Astrocyte (in vitro differentiated cells and primary cell): ENCODE measurements around the gene ZBTB46. TPM values are rescaled to one million over a fixed set of nuclear protein-coding genes. Genes with fewer than 3 reads are reported as not detected.

Source experiments
- DNase-seq: peaks from one replicate; pipeline ENCODE4 v3.0.0-alpha.2; 2010; ENCODE audit warnings: low read depth
- FAIRE-seq: peaks from 2 replicates; lab custom pipeline; 2011; peaks lifted over from hg19 to GRCh38; lab: Jason Lieb, UNC
- H2AFZ ChIP-seq: 2 replicates; pipeline ENCODE4 v1.6.0; 2012; ENCODE audit warnings: low read depth, low read length, inconsistent platforms
- H3K27ac ChIP-seq: 2 replicates; pipeline ENCODE4 v1.5.1; 2011; ENCODE audit warnings: low read depth, low read length, inconsistent platforms
- H3K27me3 ChIP-seq: 2 replicates; pipeline ENCODE4 v1.6.0; 2011; ENCODE audit warnings: low read length, inconsistent platforms; ENCODE audit not compliant: insufficient read depth
- H3K36me3 ChIP-seq: 2 replicates; pipeline ENCODE4 v1.5.1; 2011; ENCODE audit warnings: low read length, inconsistent platforms; ENCODE audit not compliant: insufficient read depth
- H3K4me1 ChIP-seq: 2 replicates; pipeline ENCODE4 v1.5.1; 2011; ENCODE audit warnings: low read length, inconsistent platforms; ENCODE audit not compliant: insufficient read depth
- H3K4me2 ChIP-seq: 2 replicates; pipeline ENCODE4 v1.6.0; 2012; ENCODE audit warnings: low read length, inconsistent platforms
- H3K4me3 ChIP-seq: 2 replicates; pipeline ENCODE4 v1.5.1; 2011; ENCODE audit warnings: low read depth, mild to moderate bottlenecking, low read length, inconsistent platforms; ENCODE audit not compliant: insufficient read depth
- H3K79me2 ChIP-seq: 2 replicates; pipeline ENCODE4 v1.6.0; 2012; ENCODE audit warnings: mild to moderate bottlenecking, low read length, inconsistent platforms; ENCODE audit not compliant: insufficient read depth
- H3K9ac ChIP-seq: 2 replicates; pipeline ENCODE4 v1.6.0; 2012; ENCODE audit warnings: mild to moderate bottlenecking, low read length, inconsistent platforms
- H3K9me3 ChIP-seq: 2 replicates; pipeline ENCODE4 v1.5.1; 2012; ENCODE audit warnings: low read depth, mild to moderate bottlenecking, low read length, inconsistent platforms; ENCODE audit not compliant: insufficient read depth
- H4K20me1 ChIP-seq: 2 replicates; pipeline ENCODE4 v1.6.0; 2012; ENCODE audit warnings: low read length, inconsistent platforms; ENCODE audit not compliant: insufficient read depth
- H3K27ac Mint-ChIP-seq: one replicate; pipeline ENCODE4 v1.8.0; 2021; ENCODE audit warnings: mild to moderate bottlenecking, mixed read lengths; ENCODE audit not compliant: unreplicated experiment
- H3K27me3 Mint-ChIP-seq: one replicate; pipeline ENCODE4 v1.8.0; 2021; ENCODE audit warnings: low read depth, mixed read lengths; ENCODE audit not compliant: unreplicated experiment
- H3K36me3 Mint-ChIP-seq: one replicate; pipeline ENCODE4 v1.8.0; 2021; ENCODE audit warnings: low read depth, mixed read lengths; ENCODE audit not compliant: unreplicated experiment
- H3K4me1 Mint-ChIP-seq: one replicate; pipeline ENCODE4 v1.8.0; 2021; ENCODE audit warnings: low read depth, mixed read lengths; ENCODE audit not compliant: unreplicated experiment
- H3K4me3 Mint-ChIP-seq: one replicate; pipeline ENCODE4 v1.8.0; 2021; ENCODE audit warnings: mild to moderate bottlenecking, moderate library complexity, mixed read lengths; ENCODE audit not compliant: unreplicated experiment
- H3K9me3 Mint-ChIP-seq: one replicate; pipeline ENCODE4 v1.8.0; 2021; ENCODE audit warnings: mild to moderate bottlenecking, mixed read lengths; ENCODE audit not compliant: unreplicated experiment
- EZH2 ChIP-seq: IDR thresholded peaks from 2 replicates; pipeline ENCODE4 v1.6.1; 2012; ENCODE audit warnings: mild to moderate bottlenecking, low read length, inconsistent platforms; ENCODE audit not compliant: insufficient read depth
- total RNA-seq: library from RNA; stranded (reverse); gene quantifications from 2 replicates; pipeline ENCODE4 v1.2.1, GENCODE V29; 2021
- TF ChIP-seq, protein P1 (sequence below): IDR thresholded peaks from 2 replicates; pipeline ENCODE4 v1.5.1; 2011; ENCODE audit warnings: low read depth, mild to moderate bottlenecking, inconsistent platforms, low read length, moderate library complexity; ENCODE audit not compliant: insufficient read depth

Gene ZBTB46
- total RNA-seq, 1 donor from 2014 or later, result 13.9 TPM

DNA sequence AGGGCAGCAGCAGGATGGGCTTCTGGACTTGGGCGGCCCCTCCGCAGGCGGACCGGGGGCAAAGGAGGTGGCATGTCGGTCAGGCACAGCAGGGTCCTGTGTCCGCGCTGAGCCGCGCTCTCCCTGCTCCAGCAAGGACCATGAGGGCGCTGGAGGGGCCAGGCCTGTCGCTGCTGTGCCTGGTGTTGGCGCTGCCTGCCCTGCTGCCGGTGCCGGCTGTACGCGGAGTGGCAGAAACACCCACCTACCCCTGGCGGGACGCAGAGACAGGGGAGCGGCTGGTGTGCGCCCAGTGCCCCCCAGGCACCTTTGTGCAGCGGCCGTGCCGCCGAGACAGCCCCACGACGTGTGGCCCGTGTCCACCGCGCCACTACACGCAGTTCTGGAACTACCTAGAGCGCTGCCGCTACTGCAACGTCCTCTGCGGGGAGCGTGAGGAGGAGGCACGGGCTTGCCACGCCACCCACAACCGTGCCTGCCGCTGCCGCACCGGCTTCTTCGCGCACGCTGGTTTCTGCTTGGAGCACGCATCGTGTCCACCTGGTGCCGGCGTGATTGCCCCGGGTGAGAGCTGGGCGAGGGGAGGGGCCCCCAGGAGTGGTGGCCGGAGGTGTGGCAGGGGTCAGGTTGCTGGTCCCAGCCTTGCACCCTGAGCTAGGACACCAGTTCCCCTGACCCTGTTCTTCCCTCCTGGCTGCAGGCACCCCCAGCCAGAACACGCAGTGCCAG is 134.3 kb downstream of the ZBTB46 start, which contains the start of gene TNFRSF6B:
TSS of gene TNFRSF6B (plus strand) at position 25 of the 729 bp plus-strand sequence. CDS start at position 141, 116 bp downstream.
- no peak for FAIRE-seq
- Histone ChIP-seq H3K4me1 (peaks cover 36% of the 10 kb centered on the region), H2AFZ (no peak within 1 kb of the TSS), H3K27me3 (no peaks in the 10 kb centered on the region), H3K9me3 (no peaks in the 10 kb centered on the region), H3K79me2 (peaks cover 14% of the 10 kb centered on the region), H3K9ac (peak within 1 kb of the TSS; percentile 58), H3K4me2 (peak within 1 kb of the TSS; percentile 82), H3K27ac (peak within 1 kb of the TSS; percentile 42), H3K36me3 (no peaks in the 10 kb centered on the region), H3K4me3 (peak within 1 kb of the TSS; percentile 48), H4K20me1 (no peaks in the 10 kb centered on the region)
- Mint-ChIP-seq H3K27me3 (no peaks in the 10 kb centered on the region), H3K27ac (peak within 1 kb of the TSS; percentile 7), H3K36me3 (peaks cover 3% of the 10 kb centered on the region), H3K9me3 (no peaks in the 10 kb centered on the region), H3K4me3 (no peak within 1 kb of the TSS), H3K4me1 (peaks cover 6% of the 10 kb centered on the region)
- no peak for DNase-seq
- no peak for TF ChIP-seq EZH2
- TF ChIP-seq, protein P1, sequence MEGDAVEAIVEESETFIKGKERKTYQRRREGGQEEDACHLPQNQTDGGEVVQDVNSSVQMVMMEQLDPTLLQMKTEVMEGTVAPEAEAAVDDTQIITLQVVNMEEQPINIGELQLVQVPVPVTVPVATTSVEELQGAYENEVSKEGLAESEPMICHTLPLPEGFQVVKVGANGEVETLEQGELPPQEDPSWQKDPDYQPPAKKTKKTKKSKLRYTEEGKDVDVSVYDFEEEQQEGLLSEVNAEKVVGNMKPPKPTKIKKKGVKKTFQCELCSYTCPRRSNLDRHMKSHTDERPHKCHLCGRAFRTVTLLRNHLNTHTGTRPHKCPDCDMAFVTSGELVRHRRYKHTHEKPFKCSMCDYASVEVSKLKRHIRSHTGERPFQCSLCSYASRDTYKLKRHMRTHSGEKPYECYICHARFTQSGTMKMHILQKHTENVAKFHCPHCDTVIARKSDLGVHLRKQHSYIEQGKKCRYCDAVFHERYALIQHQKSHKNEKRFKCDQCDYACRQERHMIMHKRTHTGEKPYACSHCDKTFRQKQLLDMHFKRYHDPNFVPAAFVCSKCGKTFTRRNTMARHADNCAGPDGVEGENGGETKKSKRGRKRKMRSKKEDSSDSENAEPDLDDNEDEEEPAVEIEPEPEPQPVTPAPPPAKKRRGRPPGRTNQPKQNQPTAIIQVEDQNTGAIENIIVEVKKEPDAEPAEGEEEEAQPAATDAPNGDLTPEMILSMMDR, result no peak

- H3K4me1 Mint-ChIP-seq, result peaks cover 6% of the 10 kb centered on the region
- peak overlapping the region; percentile 42 for H3K27ac ChIP-seq
- H3K36me3 ChIP-seq, result no peaks in the 10 kb centered on the region
- H3K9ac ChIP-seq, result peak overlapping the region; percentile 58
- no peak for FAIRE-seq
- peak overlapping the region; percentile 82 for H3K4me2 ChIP-seq
- H3K4me3 ChIP-seq, result no peak overlapping the region
- H3K36me3 Mint-ChIP-seq, result peaks cover 3% of the 10 kb centered on the region
- H3K4me1 ChIP-seq, result peaks cover 36% of the 10 kb centered on the region
- peak overlapping the region; percentile 7 for H3K27ac Mint-ChIP-seq
- H3K4me3 Mint-ChIP-seq, result no peak overlapping the region
- no peaks in the 10 kb centered on the region for H3K27me3 Mint-ChIP-seq
- H3K9me3 ChIP-seq, result no peaks in the 10 kb centered on the region
- TF ChIP-seq, protein P1, result no peak
- no peak for TF ChIP-seq EZH2
- peak; percentile 33 for DNase-seq
- H4K20me1 ChIP-seq, result no peaks in the 10 kb centered on the region
- no peaks in the 10 kb centered on the region for H3K9me3 Mint-ChIP-seq
- H3K79me2 ChIP-seq, result peaks cover 14% of the 10 kb centered on the region
- H2AFZ ChIP-seq, result no peak overlapping the region
- no peaks in the 10 kb centered on the region for H3K27me3 ChIP-seq
Observed at GRCh38 chr20:63696306-63696627, 134.8 kb downstream of the ZBTB46 start.
